Measurements from ENCODE around the gene TRIM54. TPM values are rescaled to one million over a fixed set of nuclear protein-coding genes. Genes with fewer than 3 reads are reported as not detected.

TRIM54 gene
- total RNA-seq, 1 experiment from 2014 or later, result 0.51 TPM

GRCh38 chr2:27236626-27237025, 45.6 kb upstream of the TRIM54 start:
- no peaks in the 10 kb centered on the region for H3K9me3 ChIP-seq (ENCODE audit: low read length)
- no peaks in the 10 kb centered on the region for H3K4me1 ChIP-seq (ENCODE audit: insufficient read depth, low read length)
- no TSS peak for BruUV-seq (replicated peaks)
- H3K4me3 ChIP-seq (ENCODE audit: low read length), result no peak overlapping the region
- H3K36me3 ChIP-seq (ENCODE audit: low read depth, low read length), result peaks cover 85% of the 10 kb centered on the region
- H4K20me1 ChIP-seq (ENCODE audit: low read length), result no peaks in the 10 kb centered on the region
- DNase-seq, result no peak
- no peaks in the 10 kb centered on the region for H3K27me3 ChIP-seq (ENCODE audit: low read length)
- H2AFZ ChIP-seq (ENCODE audit: low read length), result no peak overlapping the region
- TF ChIP-seq, protein P1, sequence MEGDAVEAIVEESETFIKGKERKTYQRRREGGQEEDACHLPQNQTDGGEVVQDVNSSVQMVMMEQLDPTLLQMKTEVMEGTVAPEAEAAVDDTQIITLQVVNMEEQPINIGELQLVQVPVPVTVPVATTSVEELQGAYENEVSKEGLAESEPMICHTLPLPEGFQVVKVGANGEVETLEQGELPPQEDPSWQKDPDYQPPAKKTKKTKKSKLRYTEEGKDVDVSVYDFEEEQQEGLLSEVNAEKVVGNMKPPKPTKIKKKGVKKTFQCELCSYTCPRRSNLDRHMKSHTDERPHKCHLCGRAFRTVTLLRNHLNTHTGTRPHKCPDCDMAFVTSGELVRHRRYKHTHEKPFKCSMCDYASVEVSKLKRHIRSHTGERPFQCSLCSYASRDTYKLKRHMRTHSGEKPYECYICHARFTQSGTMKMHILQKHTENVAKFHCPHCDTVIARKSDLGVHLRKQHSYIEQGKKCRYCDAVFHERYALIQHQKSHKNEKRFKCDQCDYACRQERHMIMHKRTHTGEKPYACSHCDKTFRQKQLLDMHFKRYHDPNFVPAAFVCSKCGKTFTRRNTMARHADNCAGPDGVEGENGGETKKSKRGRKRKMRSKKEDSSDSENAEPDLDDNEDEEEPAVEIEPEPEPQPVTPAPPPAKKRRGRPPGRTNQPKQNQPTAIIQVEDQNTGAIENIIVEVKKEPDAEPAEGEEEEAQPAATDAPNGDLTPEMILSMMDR (conservative IDR thresholded peaks at IDR 0.05; ENCODE audit: low read depth, low read length), result no peak
- TF ChIP-seq EZH2phosphoT487 (IDR thresholded peaks at IDR 0.05; ENCODE audit: borderline replicate concordance, low read length) (no peak), EZH2 (IDR thresholded peaks at IDR 0.05; ENCODE audit: low read length, unreplicated experiment) (no peak)
- intact Hi-C loops (cut with micrococcal nuclease), result no loop called here
- CTCF ChIA-PET, result no interaction called here
- POLR2A ChIA-PET (ENCODE audit: unreplicated experiment), result no interaction called here
- H3K27ac ChIP-seq (ENCODE audit: low read length), result no peak overlapping the region
- no peaks in the 10 kb centered on the region for H3K9me2 ChIP-seq (replicated peaks; ENCODE audit: low read length)
- no peaks in the 10 kb centered on the region for H3K79me2 ChIP-seq (ENCODE audit: low read length)
- H3F3A ChIP-seq (ENCODE audit: low read length, unreplicated experiment), result no peaks in the 10 kb centered on the region
- no peak for ATAC-seq
- H3K9ac ChIP-seq (ENCODE audit: low read length), result no peak overlapping the region
- no peak overlapping the region for H3K4me2 ChIP-seq (ENCODE audit: low read length)

GRCh38 chr2:27237341-27237945, 44.8 kb upstream of the TRIM54 start:
- Histone ChIP-seq H3K27me3 (ENCODE audit: low read length) (no peaks in the 10 kb centered on the region), H3K9me2 (replicated peaks; ENCODE audit: low read length) (no peaks in the 10 kb centered on the region), H3K4me3 (ENCODE audit: low read length) (no peak overlapping the region), H3K4me1 (ENCODE audit: insufficient read depth, low read length) (no peaks in the 10 kb centered on the region), H3K9me3 (ENCODE audit: low read length) (no peaks in the 10 kb centered on the region), H3K36me3 (ENCODE audit: low read depth, low read length) (peaks cover 86% of the 10 kb centered on the region), H3K79me2 (ENCODE audit: low read length) (no peaks in the 10 kb centered on the region), H4K20me1 (ENCODE audit: low read length) (no peaks in the 10 kb centered on the region), H3K27ac (ENCODE audit: low read length) (no peak overlapping the region), H3F3A (ENCODE audit: low read length, unreplicated experiment) (no peaks in the 10 kb centered on the region), H2AFZ (ENCODE audit: low read length) (no peak overlapping the region), H3K4me2 (ENCODE audit: low read length) (no peak overlapping the region), H3K9ac (ENCODE audit: low read length) (no peak overlapping the region)
- ATAC-seq, result no peak
- TF ChIP-seq, protein P1 (conservative IDR thresholded peaks at IDR 0.05; ENCODE audit: low read depth, low read length), result no peak
- TF ChIP-seq EZH2 (IDR thresholded peaks at IDR 0.05; ENCODE audit: low read length, unreplicated experiment) (no peak), EZH2phosphoT487 (IDR thresholded peaks at IDR 0.05; ENCODE audit: borderline replicate concordance, low read length) (no peak)
- no peak for DNase-seq
- POLR2A ChIA-PET (ENCODE audit: unreplicated experiment), result no interaction called here
- intact Hi-C loops (cut with micrococcal nuclease), result no loop called here
- no TSS peak for BruUV-seq (replicated peaks)
- CTCF ChIA-PET, result no interaction called here

- Histone ChIP-seq H3K27me3 (ENCODE audit: low read length) (no peaks in the 10 kb centered on the region), H3K4me3 (ENCODE audit: low read length) (no peak overlapping the region), H3K9ac (ENCODE audit: low read length) (no peak overlapping the region), H4K20me1 (ENCODE audit: low read length) (no peaks in the 10 kb centered on the region), H3K4me2 (ENCODE audit: low read length) (no peak overlapping the region), H2AFZ (ENCODE audit: low read length) (no peak overlapping the region), H3K36me3 (ENCODE audit: low read depth, low read length) (peaks cover 86% of the 10 kb centered on the region), H3K27ac (ENCODE audit: low read length) (no peak overlapping the region), H3F3A (ENCODE audit: low read length, unreplicated experiment) (no peaks in the 10 kb centered on the region), H3K4me1 (ENCODE audit: insufficient read depth, low read length) (no peaks in the 10 kb centered on the region), H3K9me3 (ENCODE audit: low read length) (no peaks in the 10 kb centered on the region), H3K79me2 (ENCODE audit: low read length) (no peaks in the 10 kb centered on the region), H3K9me2 (replicated peaks; ENCODE audit: low read length) (no peaks in the 10 kb centered on the region)
- no peak for ATAC-seq
- CTCF ChIA-PET, result no interaction called here
- no peak for DNase-seq
- BruUV-seq (replicated peaks), result no TSS peak
- TF ChIP-seq EZH2phosphoT487 (IDR thresholded peaks at IDR 0.05; ENCODE audit: borderline replicate concordance, low read length), result no peak
- no peak for TF ChIP-seq EZH2 (IDR thresholded peaks at IDR 0.05; ENCODE audit: low read length, unreplicated experiment)
- TF ChIP-seq, protein P1 (conservative IDR thresholded peaks at IDR 0.05; ENCODE audit: low read depth, low read length), result no peak
- intact Hi-C loops (cut with micrococcal nuclease), result no loop called here
- POLR2A ChIA-PET (ENCODE audit: unreplicated experiment), result no interaction called here
Observed at GRCh38 chr2:27238976-27239375, 43.3 kb upstream of the TRIM54 start.

All from PC-3 (cell line).